ENCODE results near the gene HPS4.

Gene HPS4

DNA sequence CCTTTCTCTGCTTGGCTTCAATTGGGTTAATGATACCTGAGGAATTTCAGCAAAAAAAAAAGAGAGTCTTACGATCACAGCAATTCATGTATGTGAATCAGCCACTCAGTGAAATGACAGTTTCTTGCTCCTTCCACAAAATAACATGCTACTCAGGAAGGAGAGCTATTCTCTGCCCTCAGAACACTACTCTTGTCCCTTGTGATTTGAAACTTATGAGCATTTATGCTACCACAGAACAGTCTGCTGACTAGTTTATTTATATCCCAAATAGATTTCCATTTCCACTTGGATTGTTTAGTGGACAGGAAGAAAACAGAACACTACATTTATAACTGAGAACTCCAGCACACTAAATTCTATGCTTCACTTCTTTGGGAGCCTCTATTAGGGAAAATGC, 20.2 kb upstream of the HPS4 start:
- Histone ChIP-seq H3K9me2 (replicated peaks; ENCODE audit: control insufficient read depth, low read length) (no peaks in the 10 kb centered on the region), H4K20me1 (ENCODE audit: control insufficient read depth, insufficient read depth, low read depth, low read length) (no peaks in the 10 kb centered on the region), H3K4me3 (ENCODE audit: low read length) (peak overlapping the region; percentile 55), H3K4me1 (ENCODE audit: control insufficient read depth, low read length) (peaks cover 33% of the 10 kb centered on the region), H3K27me3 (ENCODE audit: control insufficient read depth, low read length) (no peaks in the 10 kb centered on the region), H3K27ac (ENCODE audit: low read depth, low read length) (peak overlapping the region; percentile 83), H3K79me2 (ENCODE audit: control insufficient read depth, low read length) (peaks cover 29% of the 10 kb centered on the region), H3K9me3 (ENCODE audit: control insufficient read depth, insufficient read depth, low read length) (no peaks in the 10 kb centered on the region), H3K36me3 (ENCODE audit: control insufficient read depth, low read length) (peaks cover 85% of the 10 kb centered on the region), H3K4me2 (ENCODE audit: low read length) (peak overlapping the region; percentile 75), H3F3A (ENCODE audit: control insufficient read depth, insufficient read depth) (peaks cover 19% of the 10 kb centered on the region)
- TF ChIP-seq, protein P1, sequence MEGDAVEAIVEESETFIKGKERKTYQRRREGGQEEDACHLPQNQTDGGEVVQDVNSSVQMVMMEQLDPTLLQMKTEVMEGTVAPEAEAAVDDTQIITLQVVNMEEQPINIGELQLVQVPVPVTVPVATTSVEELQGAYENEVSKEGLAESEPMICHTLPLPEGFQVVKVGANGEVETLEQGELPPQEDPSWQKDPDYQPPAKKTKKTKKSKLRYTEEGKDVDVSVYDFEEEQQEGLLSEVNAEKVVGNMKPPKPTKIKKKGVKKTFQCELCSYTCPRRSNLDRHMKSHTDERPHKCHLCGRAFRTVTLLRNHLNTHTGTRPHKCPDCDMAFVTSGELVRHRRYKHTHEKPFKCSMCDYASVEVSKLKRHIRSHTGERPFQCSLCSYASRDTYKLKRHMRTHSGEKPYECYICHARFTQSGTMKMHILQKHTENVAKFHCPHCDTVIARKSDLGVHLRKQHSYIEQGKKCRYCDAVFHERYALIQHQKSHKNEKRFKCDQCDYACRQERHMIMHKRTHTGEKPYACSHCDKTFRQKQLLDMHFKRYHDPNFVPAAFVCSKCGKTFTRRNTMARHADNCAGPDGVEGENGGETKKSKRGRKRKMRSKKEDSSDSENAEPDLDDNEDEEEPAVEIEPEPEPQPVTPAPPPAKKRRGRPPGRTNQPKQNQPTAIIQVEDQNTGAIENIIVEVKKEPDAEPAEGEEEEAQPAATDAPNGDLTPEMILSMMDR (IDR thresholded peaks at IDR 0.05; ENCODE audit: low read depth, low read length, poor library complexity, severe bottlenecking): no peak
- no peak for TF ChIP-seq EZH2phosphoT487 (IDR thresholded peaks at IDR 0.05; ENCODE audit: borderline replicate concordance, low read length)

DNA sequence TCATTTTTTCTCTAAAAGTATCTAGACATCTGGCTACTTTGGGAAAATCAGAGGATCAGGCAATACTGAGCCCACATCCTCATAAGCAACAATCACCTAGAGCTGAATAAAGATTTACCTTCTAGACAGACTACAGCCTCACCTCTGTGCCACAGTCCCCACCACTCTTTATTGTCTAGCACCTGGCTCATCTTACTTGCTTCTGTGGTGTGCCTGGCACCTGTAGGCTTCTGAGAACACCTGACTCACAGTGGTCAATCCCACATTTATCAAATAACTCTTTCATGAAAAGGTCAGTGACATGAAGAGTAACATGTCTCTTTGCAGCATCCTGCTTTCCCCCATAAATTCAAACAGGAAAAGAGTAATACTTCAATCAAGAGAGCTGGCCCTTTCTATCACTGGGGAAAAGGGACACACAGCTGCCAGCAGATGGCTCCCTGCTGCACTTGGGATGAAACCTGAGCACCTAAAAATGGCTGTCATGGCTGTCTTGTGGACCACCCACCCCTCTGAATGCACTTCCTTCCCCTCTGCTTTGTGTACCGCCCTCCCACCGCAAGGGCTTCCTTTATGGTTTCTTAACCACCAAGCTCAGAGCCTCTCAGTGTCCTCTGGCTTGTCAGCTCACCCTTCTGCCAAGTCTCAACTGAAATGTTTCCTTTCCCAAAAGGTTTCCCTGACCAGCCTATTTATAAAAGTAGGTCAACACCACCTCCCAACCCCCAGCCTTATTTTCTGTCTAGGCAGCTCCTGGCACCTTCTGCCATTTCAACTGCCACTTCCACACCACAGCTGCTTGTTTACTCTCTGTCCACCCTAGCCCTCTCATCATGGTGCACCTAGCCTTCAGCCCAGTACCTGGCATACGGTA, 19.3 kb upstream of the HPS4 start:
- Histone ChIP-seq H3K27ac (ENCODE audit: low read depth, low read length) (peak overlapping the region; percentile 83), H3K4me2 (ENCODE audit: low read length) (peak overlapping the region; percentile 75), H3K27me3 (ENCODE audit: control insufficient read depth, low read length) (no peaks in the 10 kb centered on the region), H3K4me1 (ENCODE audit: control insufficient read depth, low read length) (peaks cover 33% of the 10 kb centered on the region), H3K79me2 (ENCODE audit: control insufficient read depth, low read length) (peaks cover 23% of the 10 kb centered on the region), H3K9me2 (replicated peaks; ENCODE audit: control insufficient read depth, low read length) (no peaks in the 10 kb centered on the region), H3K36me3 (ENCODE audit: control insufficient read depth, low read length) (peaks cover 81% of the 10 kb centered on the region), H3K4me3 (ENCODE audit: low read length) (peak overlapping the region; percentile 55), H3F3A (ENCODE audit: control insufficient read depth, insufficient read depth) (peaks cover 19% of the 10 kb centered on the region), H3K9me3 (ENCODE audit: control insufficient read depth, insufficient read depth, low read length) (no peaks in the 10 kb centered on the region), H4K20me1 (ENCODE audit: control insufficient read depth, insufficient read depth, low read depth, low read length) (no peaks in the 10 kb centered on the region)
- TF ChIP-seq EZH2phosphoT487 (IDR thresholded peaks at IDR 0.05; ENCODE audit: borderline replicate concordance, low read length): no peak
- TF ChIP-seq, protein P1 (IDR thresholded peaks at IDR 0.05; ENCODE audit: low read depth, low read length, poor library complexity, severe bottlenecking): peak; percentile 88

DNA sequence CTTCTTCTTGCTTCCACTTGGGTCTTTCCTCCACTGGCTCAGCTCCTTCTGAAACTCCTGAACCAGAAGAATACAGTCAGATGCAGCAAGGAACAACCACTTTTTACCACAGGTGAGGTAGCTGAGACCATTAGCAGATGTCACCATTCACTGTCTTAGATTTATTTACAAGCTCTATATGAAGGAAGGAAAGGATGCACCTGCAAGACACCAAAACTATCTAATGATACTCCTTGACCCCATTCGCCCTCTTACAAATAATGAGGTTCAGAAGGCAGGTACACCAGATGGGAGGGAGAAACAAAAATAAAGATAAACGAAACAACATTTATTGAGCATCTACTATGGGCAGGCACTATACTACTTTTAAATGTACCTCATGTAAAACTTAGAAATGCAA, 18.4 kb upstream of the HPS4 start:
- Histone ChIP-seq H3K79me2 (ENCODE audit: control insufficient read depth, low read length) (peaks cover 24% of the 10 kb centered on the region), H3K9me2 (replicated peaks; ENCODE audit: control insufficient read depth, low read length) (no peaks in the 10 kb centered on the region), H3K27ac (ENCODE audit: low read depth, low read length) (peak overlapping the region; percentile 83), H3K36me3 (ENCODE audit: control insufficient read depth, low read length) (peaks cover 82% of the 10 kb centered on the region), H3K4me3 (ENCODE audit: low read length) (no peak overlapping the region), H3K4me2 (ENCODE audit: low read length) (peak overlapping the region; percentile 75), H4K20me1 (ENCODE audit: control insufficient read depth, insufficient read depth, low read depth, low read length) (no peaks in the 10 kb centered on the region), H3K27me3 (ENCODE audit: control insufficient read depth, low read length) (no peaks in the 10 kb centered on the region), H3K9me3 (ENCODE audit: control insufficient read depth, insufficient read depth, low read length) (no peaks in the 10 kb centered on the region), H3K4me1 (ENCODE audit: control insufficient read depth, low read length) (peaks cover 33% of the 10 kb centered on the region), H3F3A (ENCODE audit: control insufficient read depth, insufficient read depth) (peaks cover 17% of the 10 kb centered on the region)
- TF ChIP-seq, protein P1 (IDR thresholded peaks at IDR 0.05; ENCODE audit: low read depth, low read length, poor library complexity, severe bottlenecking): no peak
- TF ChIP-seq EZH2phosphoT487 (IDR thresholded peaks at IDR 0.05; ENCODE audit: borderline replicate concordance, low read length): no peak
